Karpas-422 (cell line): ENCODE results near the gene NSF. TPM values are rescaled to one million over a fixed set of nuclear protein-coding genes. Genes with fewer than 3 reads are reported as not detected.

Source experiments
- DNase-seq: peaks from one replicate; pipeline ENCODE4 v3.0.0-alpha.2; 2015
- H2AFZ ChIP-seq: fragments of 200-600 bp; sonication (generic); 2 replicates; pipeline ENCODE4 v1.6.1; 2014; ENCODE audit warnings: antibody characterized with exemption, low read length, mixed read lengths
- H3K27ac ChIP-seq: fragments of 200-600 bp; sonication (generic); 2 replicates; pipeline ENCODE4 v1.5.1; 2014; ENCODE audit warnings: mild to moderate bottlenecking, low read length, moderate library complexity
- H3K27me3 ChIP-seq: fragments of 200-600 bp; sonication (generic); 2 replicates; pipeline ENCODE4 v1.6.1; 2014; ENCODE audit warnings: low read length, mixed read lengths
- H3K36me3 ChIP-seq: fragments of 200-600 bp; sonication (generic); 2 replicates; pipeline ENCODE4 v1.6.1; 2014; ENCODE audit warnings: low read length, mixed read lengths; ENCODE audit not compliant: insufficient read depth
- H3K4me1 ChIP-seq: fragments of 200-600 bp; sonication (generic); 2 replicates; pipeline ENCODE4 v1.6.1; 2014; ENCODE audit warnings: mild to moderate bottlenecking, low read length, mixed read lengths
- H3K4me2 ChIP-seq: fragments of 200-600 bp; sonication (generic); 2 replicates; pipeline ENCODE4 v1.6.1; 2014; ENCODE audit warnings: low read length, low read depth, mild to moderate bottlenecking; ENCODE audit not compliant: poor library complexity, severe bottlenecking
- H3K4me3 ChIP-seq: fragments of 200-600 bp; sonication (generic); 2 replicates; pipeline ENCODE4 v1.5.1; 2014; ENCODE audit warnings: mild to moderate bottlenecking, antibody characterized with exemption, low read length, mixed read lengths
- H3K79me2 ChIP-seq: fragments of 200-600 bp; sonication (generic); 2 replicates; pipeline ENCODE4 v1.6.1; 2014; ENCODE audit warnings: mild to moderate bottlenecking, low read length, mixed read lengths
- H3K9ac ChIP-seq: fragments of 200-600 bp; sonication (generic); 2 replicates; pipeline ENCODE4 v1.6.0; 2014; ENCODE audit warnings: low read length
- H3K9me2 ChIP-seq: fragments of 200-600 bp; sonication (generic), shearing (Covaris generic); replicated peaks from 2 replicates; pipeline ENCODE4 v1.6.0; 2014; ENCODE audit warnings: mild to moderate bottlenecking, low read length, moderate library complexity; ENCODE audit not compliant: insufficient read depth
- H3K9me3 ChIP-seq: fragments of 300-700, 200-600 bp; sonication (generic); 2 replicates; pipeline ENCODE4 v1.6.1; 2014; ENCODE audit warnings: low read length, mixed read lengths
- H4K20me1 ChIP-seq: fragments of 200-600 bp; sonication (generic); 2 replicates; pipeline ENCODE4 v1.6.1; 2014; ENCODE audit warnings: mild to moderate bottlenecking, antibody characterized with exemption, low read length, low read depth; ENCODE audit not compliant: insufficient read depth
- total RNA-seq: library from RNA; depleted of rRNA; stranded (reverse); fragments of >200 nt; shearing (Covaris generic); gene quantifications from 2 replicates; pipeline ENCODE4 v1.2.3, GENCODE V29; 2014; ENCODE audit warnings: low replicate concordance; rRNA removed

Gene NSF
- total RNA-seq, 1 experiment from 2014 or later, result 31.8 TPM

DNA sequence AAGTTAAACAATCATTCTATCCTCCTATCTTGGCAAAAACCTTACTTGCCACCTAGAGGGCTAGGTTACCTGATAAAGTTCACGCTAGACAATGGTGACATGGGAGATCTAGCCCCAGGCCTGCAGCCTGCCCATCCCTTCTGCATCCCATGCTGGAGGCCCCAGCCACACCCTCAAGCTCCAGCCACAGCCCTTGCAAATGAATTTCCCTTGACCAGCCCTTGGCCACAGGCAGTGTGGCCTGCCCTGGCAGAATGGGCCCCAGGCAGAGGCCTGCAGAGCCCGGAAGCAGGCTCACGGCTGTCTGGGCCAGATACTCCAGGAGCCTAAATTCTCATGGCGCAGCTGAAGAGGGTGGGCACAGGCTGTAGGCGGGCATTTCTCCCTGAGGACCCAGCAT, 213.1 kb downstream of the NSF start:
- Histone ChIP-seq H3K9me2 (no peaks in the 10 kb centered on the region), H3K79me2 (no peaks in the 10 kb centered on the region), H3K36me3 (no peaks in the 10 kb centered on the region), H3K27me3 (no peaks in the 10 kb centered on the region), H3K4me2 (no peak overlapping the region), H4K20me1 (no peaks in the 10 kb centered on the region), H3K27ac (no peak overlapping the region), H3K9ac (no peak overlapping the region), H3K9me3 (no peaks in the 10 kb centered on the region), H2AFZ (no peak overlapping the region), H3K4me3 (no peak overlapping the region), H3K4me1 (no peaks in the 10 kb centered on the region)
- no peak for DNase-seq

DNA sequence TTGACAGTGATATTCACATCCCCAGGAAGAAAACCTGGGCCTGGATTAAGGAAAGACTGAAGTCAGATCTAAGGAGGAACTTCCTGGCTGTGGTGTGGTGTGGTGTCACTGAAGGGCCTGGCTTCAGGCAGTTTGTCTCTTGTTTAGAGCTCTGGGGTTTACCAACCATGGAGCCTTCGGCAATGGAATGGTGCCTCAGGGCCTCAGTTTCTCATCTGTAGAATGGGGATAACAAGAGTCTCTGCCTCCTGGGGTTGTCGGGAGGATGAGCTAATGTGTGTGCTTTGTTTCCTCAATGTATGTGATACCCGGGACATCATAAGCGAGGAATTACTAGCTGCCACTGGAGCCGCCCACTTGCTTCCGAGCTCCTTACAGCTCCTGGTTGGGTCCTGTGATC, 215.3 kb downstream of the NSF start:
- Histone ChIP-seq H3K36me3 (no peaks in the 10 kb centered on the region), H3K27me3 (no peaks in the 10 kb centered on the region), H3K9me2 (no peaks in the 10 kb centered on the region), H3K9me3 (no peaks in the 10 kb centered on the region), H3K4me1 (no peaks in the 10 kb centered on the region), H3K4me3 (no peak overlapping the region), H3K9ac (no peak overlapping the region), H4K20me1 (no peaks in the 10 kb centered on the region), H3K4me2 (no peak overlapping the region), H3K79me2 (no peaks in the 10 kb centered on the region), H3K27ac (no peak overlapping the region), H2AFZ (no peak overlapping the region)
- no peak for DNase-seq

Other genes with a start within 250 kb of the NSF start
- gene ARL17B, start 228.9 kb upstream of the NSF start, total RNA-seq, result 11.5 and 19.7 TPM in 2 replicates
- 6.8 and 8.8 TPM in 2 replicates for gene LRRC37A2, start 78.2 kb upstream of the NSF start, total RNA-seq
- 22.3 and 56.6 TPM in 2 replicates for gene ARL17A, start 11.0 kb upstream of the NSF start, total RNA-seq
- 1.2 and 2.0 TPM in 2 replicates for gene WNT3, start 228.0 kb downstream of the NSF start, total RNA-seq